Effector memory CD8-positive, alpha-beta T cell (primary cell): ENCODE data around the gene FOXO4.

Experiments
- ATAC-seq: fragments of 150-1000 bp; cut with Tn5 transposase; replicated peaks from 2 replicates; pipeline ENCODE4 v1.10.0; 2021; ENCODE audit warnings: mild to moderate bottlenecking, moderate library complexity
- DNase-seq, 3 experiments: peaks; one replicate each; pipeline ENCODE4 v3.0.0; 2021
- H3K27ac Mint-ChIP-seq, 2 donors: one replicate each; pipeline ENCODE4 v1.8.0; 2022; ENCODE audit warnings: mild to moderate bottlenecking in 2 of 2, mixed read lengths in 2 of 2, moderate library complexity in 2 of 2
- H3K27me3 Mint-ChIP-seq, 2 donors: one replicate each; pipeline ENCODE4 v1.8.0; 2022; ENCODE audit warnings: mixed read lengths in 2 of 2
- H3K36me3 Mint-ChIP-seq: one replicate; pipeline ENCODE4 v1.8.0; 2022; ENCODE audit warnings: mild to moderate bottlenecking, moderate library complexity, mixed read lengths; ENCODE audit not compliant: insufficient read depth
- H3K4me1 Mint-ChIP-seq, 2 donors: one replicate each; pipeline ENCODE4 v1.8.0; 2022; ENCODE audit warnings: low read depth in 2 of 2, mixed read lengths in 2 of 2
- H3K4me3 Mint-ChIP-seq, 2 donors: one replicate each; pipeline ENCODE4 v1.8.0; 2022; ENCODE audit warnings: mild to moderate bottlenecking in 2 of 2, mixed read lengths in 2 of 2, moderate library complexity in 2 of 2
- H3K9me3 Mint-ChIP-seq, 2 donors: one replicate each; pipeline ENCODE4 v1.8.0; 2022; ENCODE audit warnings: mixed read lengths in 2 of 2

The FOXO4 gene

DNA sequence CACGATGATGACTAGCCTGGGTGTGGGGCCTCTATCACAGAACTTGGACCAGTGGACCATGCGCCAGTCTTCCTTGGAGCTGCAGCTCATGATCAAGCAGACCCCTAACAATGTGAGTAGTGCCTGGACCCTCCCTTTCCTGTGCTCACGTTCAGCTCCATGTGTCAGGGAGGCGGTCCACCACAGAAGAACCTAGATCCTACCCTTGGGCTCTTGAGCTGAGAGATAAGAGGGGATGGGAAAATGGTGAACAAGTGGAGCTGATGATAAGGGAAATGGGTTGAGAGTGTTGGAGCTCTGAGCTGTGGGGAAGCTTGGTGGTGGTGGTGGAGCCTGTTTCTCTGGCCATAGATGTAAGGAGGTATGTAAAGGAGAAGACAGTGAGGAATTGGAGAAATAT lies 35.9 kb downstream of the FOXO4 start:
- Mint-ChIP-seq H3K4me1 (peaks cover 14% of the 10 kb centered on the region in 2 donors), H3K36me3 (peaks cover 43% of the 10 kb centered on the region), H3K9me3 (no peaks in the 10 kb centered on the region), H3K4me3 (no peak overlapping the region), H3K27ac (peak overlapping the region in 1 of 2 donors; percentile 49), H3K27me3 (no peaks in the 10 kb centered on the region)
- no peak for DNase-seq
- ATAC-seq = no peak

DNA sequence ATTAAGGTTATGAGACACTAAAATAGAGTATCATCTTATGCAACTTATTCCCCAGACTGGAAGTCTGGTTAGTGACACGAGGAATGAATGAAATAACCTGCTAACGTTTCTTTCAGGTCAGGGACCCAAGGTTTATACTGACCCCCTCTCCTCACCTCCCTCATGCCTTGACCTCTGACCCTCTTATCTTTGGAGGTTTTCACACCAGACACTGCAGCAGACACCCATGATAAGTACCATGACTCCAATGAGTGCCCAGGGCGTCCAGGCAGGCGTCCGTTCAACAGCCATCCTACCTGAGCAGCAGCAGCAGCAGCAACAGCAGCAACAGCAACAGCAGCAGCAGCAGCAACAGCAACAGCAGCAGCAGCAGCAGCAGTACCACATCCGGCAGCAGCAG lies 44.8 kb downstream of the FOXO4 start:
- peaks cover 5 to 14% of the 10 kb centered on the region in 2 donors for H3K4me1 Mint-ChIP-seq
- ATAC-seq (no peak), DNase-seq (no peak)
- no peak overlapping the region for H3K4me3 Mint-ChIP-seq
- H3K27ac Mint-ChIP-seq = no peak overlapping the region
- no peaks in the 10 kb centered on the region for H3K9me3 Mint-ChIP-seq
- H3K27me3 Mint-ChIP-seq = no peaks in the 10 kb centered on the region
- H3K36me3 Mint-ChIP-seq = peaks cover 54% of the 10 kb centered on the region

DNA sequence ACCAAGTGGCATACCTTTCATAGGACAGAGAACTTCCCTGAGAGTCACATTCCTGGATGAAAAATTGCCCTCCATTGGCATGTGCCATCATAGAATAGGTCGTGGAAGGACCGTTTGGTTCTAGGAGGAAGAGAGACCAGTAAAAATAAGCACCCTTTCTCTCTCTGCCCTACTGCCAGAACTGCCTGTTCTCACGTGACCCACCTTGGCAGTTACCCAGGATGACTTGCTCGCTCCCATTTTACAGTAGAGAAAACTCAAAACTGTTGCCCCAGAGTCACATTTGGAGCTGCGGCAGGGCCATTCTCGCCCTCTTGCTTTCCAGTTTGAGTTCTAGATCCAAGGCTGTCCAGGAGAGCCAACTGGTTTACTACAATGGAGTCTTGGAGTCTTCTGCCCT lies 47.9 kb downstream of the FOXO4 start:
- ATAC-seq (no peak), DNase-seq (no peak)
- H3K9me3 Mint-ChIP-seq = no peaks in the 10 kb centered on the region
- no peak overlapping the region for H3K27ac Mint-ChIP-seq
- peaks cover 10 to 15% of the 10 kb centered on the region in 2 donors for H3K4me1 Mint-ChIP-seq
- no peaks in the 10 kb centered on the region for H3K27me3 Mint-ChIP-seq
- peaks cover 45% of the 10 kb centered on the region for H3K36me3 Mint-ChIP-seq
- no peak overlapping the region for H3K4me3 Mint-ChIP-seq

DNA sequence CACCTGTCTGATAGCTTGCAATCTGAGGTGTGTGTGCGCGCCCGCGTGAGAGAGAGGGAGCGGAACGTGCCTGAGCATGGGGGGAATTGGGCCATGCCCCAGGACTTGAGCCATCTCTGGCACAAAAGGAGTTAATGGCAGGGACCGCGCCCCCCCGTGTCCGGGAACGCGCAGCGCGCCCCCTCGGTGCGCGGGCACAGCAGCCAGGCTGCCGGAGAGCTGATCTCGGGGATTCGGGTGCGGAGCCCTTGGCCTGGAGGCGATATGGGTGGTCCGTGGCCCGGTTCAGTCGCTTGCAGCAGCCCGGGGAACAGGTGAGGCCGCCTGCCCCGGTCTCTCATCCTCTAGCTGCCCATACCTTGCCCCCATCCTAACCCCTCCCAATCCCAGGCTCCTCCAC lies 49.0 kb downstream of the FOXO4 start, which contains the start of gene NLGN3:
NLGN3 (plus strand) TSS at position 191 of the 400 bp plus-strand sequence. CDS start 2,909 bp downstream, outside the sequence.
- peak within 1 kb of the TSS in 1 of 2 donors; percentile 72 for H3K27ac Mint-ChIP-seq
- H3K9me3 Mint-ChIP-seq = no peaks in the 10 kb centered on the region
- H3K4me1 Mint-ChIP-seq = peaks cover 10% of the 10 kb centered on the region in 2 donors
- no peaks in the 10 kb centered on the region for H3K27me3 Mint-ChIP-seq
- H3K36me3 Mint-ChIP-seq = peaks cover 34% of the 10 kb centered on the region
- H3K4me3 Mint-ChIP-seq = peak within 1 kb of the TSS in 1 of 2 donors; percentile 36
- DNase-seq (no peak), ATAC-seq (no peak)

DNA sequence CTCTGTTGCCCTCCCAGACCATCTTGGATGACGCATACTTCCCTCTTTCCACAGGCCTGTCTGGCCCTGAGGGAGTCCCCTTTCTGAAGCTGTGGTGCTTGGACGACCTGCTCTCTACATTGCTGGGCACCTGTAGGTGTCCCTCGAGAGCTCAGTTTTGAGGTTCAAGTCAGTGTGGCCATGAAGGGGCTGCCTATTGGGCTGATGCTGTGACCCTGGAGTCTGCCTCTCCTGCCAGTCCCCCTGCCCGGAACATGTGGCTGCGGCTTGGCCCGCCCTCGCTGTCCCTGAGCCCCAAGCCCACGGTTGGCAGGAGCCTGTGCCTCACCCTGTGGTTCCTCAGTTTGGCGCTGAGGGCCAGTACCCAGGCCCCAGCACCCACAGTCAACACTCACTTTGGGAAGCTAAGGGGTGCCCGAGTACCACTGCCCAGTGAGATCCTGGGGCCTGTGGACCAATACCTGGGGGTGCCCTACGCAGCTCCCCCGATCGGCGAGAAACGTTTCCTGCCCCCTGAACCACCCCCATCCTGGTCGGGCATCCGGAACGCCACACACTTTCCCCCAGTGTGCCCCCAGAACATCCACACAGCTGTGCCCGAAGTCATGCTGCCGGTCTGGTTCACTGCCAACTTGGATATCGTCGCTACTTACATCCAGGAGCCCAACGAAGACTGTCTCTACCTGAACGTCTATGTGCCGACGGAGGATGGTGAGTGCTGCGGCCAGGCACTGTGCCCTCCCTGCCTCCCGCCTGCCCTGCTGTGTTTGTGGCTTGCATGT lies 52.0 kb downstream of the FOXO4 start:
- Mint-ChIP-seq H3K27ac (peak overlapping the region in 1 of 2 donors; percentile 72), H3K4me3 (no peak overlapping the region), H3K27me3 (no peaks in the 10 kb centered on the region), H3K4me1 (peaks cover 10% of the 10 kb centered on the region in 2 donors), H3K9me3 (no peaks in the 10 kb centered on the region), H3K36me3 (peaks cover 21% of the 10 kb centered on the region)
- DNase-seq = no peak
- ATAC-seq = no peak

DNA sequence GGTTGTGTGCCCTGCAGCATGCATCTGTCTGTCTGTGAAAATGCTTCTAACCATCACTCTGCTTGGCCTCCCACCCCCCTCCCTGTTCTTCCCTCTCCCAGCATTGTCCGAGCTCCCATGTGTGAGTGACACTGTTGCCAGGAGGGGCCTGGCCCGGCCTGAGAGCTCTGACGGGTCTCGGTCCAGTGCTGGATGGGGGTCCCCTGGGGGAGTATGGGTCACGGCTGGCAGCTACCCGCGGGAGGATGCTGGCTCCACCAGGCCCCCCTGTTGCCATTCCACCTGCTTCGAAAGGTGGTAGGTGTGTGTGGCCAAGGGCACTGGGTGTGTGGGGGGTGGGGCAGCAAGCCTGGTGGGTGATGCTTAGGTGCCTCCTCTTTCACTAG lies 52.6 kb downstream of the FOXO4 start:
- DNase-seq (no peak), ATAC-seq (no peak)
- H3K9me3 Mint-ChIP-seq = no peaks in the 10 kb centered on the region
- no peak overlapping the region for H3K27ac Mint-ChIP-seq
- H3K4me1 Mint-ChIP-seq = peaks cover 10% of the 10 kb centered on the region in 2 donors
- H3K27me3 Mint-ChIP-seq = no peaks in the 10 kb centered on the region
- H3K4me3 Mint-ChIP-seq = no peak overlapping the region
- peaks cover 16% of the 10 kb centered on the region for H3K36me3 Mint-ChIP-seq

DNA sequence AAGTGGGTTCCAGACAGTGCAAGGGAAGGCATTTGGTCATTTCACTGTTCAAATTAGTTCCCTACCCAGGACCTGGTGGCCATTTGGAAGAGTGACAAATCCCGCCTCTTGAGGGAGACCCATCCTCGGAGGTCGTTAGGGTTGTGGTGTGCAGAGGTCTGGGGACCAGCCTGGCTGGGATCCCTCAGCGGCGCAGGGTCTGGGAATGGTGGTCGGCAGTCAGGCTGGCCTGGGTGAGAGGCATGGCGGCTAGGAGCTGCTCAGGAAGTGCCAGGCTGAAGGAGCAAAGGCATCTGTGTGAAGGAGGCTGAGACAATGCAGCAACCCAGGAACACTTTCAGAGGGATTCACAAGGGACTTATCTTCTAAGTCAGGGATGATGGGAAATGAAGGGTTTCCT lies 55.7 kb downstream of the FOXO4 start:
- Mint-ChIP-seq H3K4me1 (peaks cover 4 to 10% of the 10 kb centered on the region in 2 donors), H3K27me3 (no peaks in the 10 kb centered on the region), H3K36me3 (peaks cover 5% of the 10 kb centered on the region), H3K4me3 (no peak overlapping the region), H3K9me3 (no peaks in the 10 kb centered on the region), H3K27ac (peak overlapping the region; percentile 15 to 41)
- ATAC-seq = no peak
- no peak for DNase-seq
